ENCODE data around the gene IL17RE.

DNA sequence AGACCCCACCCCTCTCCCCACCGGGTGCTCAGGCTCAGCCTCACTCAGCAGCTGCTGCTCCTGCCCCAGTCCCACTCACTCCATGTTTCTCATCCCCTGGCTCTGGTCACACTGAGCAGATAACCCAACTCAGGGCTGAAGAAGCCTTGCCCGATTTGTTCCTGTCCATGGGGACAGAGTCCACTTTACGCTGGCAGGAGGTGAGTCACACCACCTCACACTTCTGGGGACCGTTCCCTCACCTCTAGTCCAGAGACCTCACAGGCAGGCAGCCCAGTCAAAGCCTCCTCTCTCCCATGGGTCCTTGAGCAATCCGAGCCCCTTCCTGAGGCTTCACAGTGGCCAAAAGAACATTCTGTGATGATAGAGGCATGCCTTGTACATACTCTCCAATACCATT, 23.9 kb upstream of the IL17RE start:
- TF ChIP-seq EP300 (IDR thresholded peaks at IDR 0.05) (no peak), POLR2A (IDR thresholded peaks at IDR 0.05) (no peak)
- TF ChIP-seq, protein P1, sequence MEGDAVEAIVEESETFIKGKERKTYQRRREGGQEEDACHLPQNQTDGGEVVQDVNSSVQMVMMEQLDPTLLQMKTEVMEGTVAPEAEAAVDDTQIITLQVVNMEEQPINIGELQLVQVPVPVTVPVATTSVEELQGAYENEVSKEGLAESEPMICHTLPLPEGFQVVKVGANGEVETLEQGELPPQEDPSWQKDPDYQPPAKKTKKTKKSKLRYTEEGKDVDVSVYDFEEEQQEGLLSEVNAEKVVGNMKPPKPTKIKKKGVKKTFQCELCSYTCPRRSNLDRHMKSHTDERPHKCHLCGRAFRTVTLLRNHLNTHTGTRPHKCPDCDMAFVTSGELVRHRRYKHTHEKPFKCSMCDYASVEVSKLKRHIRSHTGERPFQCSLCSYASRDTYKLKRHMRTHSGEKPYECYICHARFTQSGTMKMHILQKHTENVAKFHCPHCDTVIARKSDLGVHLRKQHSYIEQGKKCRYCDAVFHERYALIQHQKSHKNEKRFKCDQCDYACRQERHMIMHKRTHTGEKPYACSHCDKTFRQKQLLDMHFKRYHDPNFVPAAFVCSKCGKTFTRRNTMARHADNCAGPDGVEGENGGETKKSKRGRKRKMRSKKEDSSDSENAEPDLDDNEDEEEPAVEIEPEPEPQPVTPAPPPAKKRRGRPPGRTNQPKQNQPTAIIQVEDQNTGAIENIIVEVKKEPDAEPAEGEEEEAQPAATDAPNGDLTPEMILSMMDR (IDR thresholded peaks at IDR 0.05): no peak
